Choroid plexus epithelial cell (primary cell): ENCODE data around the gene RNF214.

ENCODE experiments used
- DNase-seq: peaks from one replicate; pipeline ENCODE4 v3.0.0-alpha.2; 2010; ENCODE audit warnings: low read depth
- H3K4me3 ChIP-seq: 2 replicates; pipeline ENCODE4 v1.5.1; 2011; ENCODE audit warnings: low read depth, mild to moderate bottlenecking, control low read depth, low read length, moderate library complexity
- CTCF ChIP-seq: conservative IDR thresholded peaks from 2 replicates; pipeline ENCODE4 v1.5.1; 2011; ENCODE audit warnings: low read depth, mild to moderate bottlenecking, control low read depth, inconsistent platforms, low read length, moderate library complexity

RNF214 gene

GRCh38 chr11:117210620-117211019, 21.9 kb upstream of the RNF214 start:
- no peak for DNase-seq
- H3K4me3 ChIP-seq = no peak overlapping the region
- no peak for TF ChIP-seq CTCF

GRCh38 chr11:117212697-117213355, 19.6 kb upstream of the RNF214 start:
- DNase-seq = no peak
- no peak for TF ChIP-seq CTCF
- no peak overlapping the region for H3K4me3 ChIP-seq

GRCh38 chr11:117214404-117215110, 17.9 kb upstream of the RNF214 start:
- no peak for DNase-seq
- no peak overlapping the region for H3K4me3 ChIP-seq
- no peak for TF ChIP-seq CTCF

- no peak overlapping the region for H3K4me3 ChIP-seq
- no peak for TF ChIP-seq CTCF
- DNase-seq = peak; percentile 51
Observed at GRCh38 chr11:117217141-117218084, 15.1 kb upstream of the RNF214 start.

GRCh38 chr11:117218133-117218915, 14.1 kb upstream of the RNF214 start:
- DNase-seq = peak; percentile 47
- no peak for TF ChIP-seq CTCF
- H3K4me3 ChIP-seq = no peak overlapping the region

GRCh38 chr11:117219001-117219400, 13.5 kb upstream of the RNF214 start:
- DNase-seq = no peak
- no peak overlapping the region for H3K4me3 ChIP-seq
- TF ChIP-seq CTCF = no peak
